ENCODE data around the gene CACNG7.

The CACNG7 gene

DNA sequence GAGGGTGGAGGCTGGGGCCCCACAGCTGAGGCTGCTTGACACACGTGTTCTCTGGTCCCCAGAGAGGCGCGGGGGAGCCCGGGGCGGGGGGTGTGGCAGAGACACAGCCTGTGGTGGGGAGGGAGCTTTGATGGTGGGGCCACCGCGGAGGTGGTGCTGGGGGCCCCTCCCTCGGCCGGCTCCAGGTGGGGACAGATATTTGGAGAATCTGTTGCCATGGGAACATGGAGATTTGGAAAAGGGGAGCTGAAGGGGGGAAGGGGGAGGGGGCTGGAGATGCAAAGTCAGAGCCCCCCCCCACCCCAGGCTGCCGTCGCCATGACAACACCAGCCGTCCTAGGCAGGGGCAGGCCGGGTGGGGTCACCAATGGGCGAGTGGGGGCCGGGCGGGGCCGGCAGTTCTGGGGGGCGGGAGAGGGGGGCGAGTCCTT lies 25.8 kb upstream of the CACNG7 start:
- H2BK5ac ChIP-seq (ENCODE audit: low read depth, low read length, poor library complexity, severe bottlenecking): no peak overlapping the region
- no peak overlapping the region for H3K4me3 ChIP-seq (ENCODE audit: insufficient read depth in 1 of 2, low read depth in 1 of 2, low read length in 2 of 2)
- H3K18ac ChIP-seq (ENCODE audit: low read depth in 1 of 2, low read length in 2 of 2): no peak overlapping the region
- H3K27ac ChIP-seq (ENCODE audit: low read length, poor library complexity, severe bottlenecking): no peak overlapping the region
- H3K4me2 ChIP-seq (ENCODE audit: low read length, poor library complexity, severe bottlenecking): no peak overlapping the region
- H4K8ac ChIP-seq (ENCODE audit: low read length): no peak overlapping the region
- H3K14ac ChIP-seq (ENCODE audit: low read length in 2 of 2): no peak overlapping the region
- DNase-seq: no peak
- H2AK5ac ChIP-seq (ENCODE audit: low read length, severe bottlenecking): no peak overlapping the region
- no peaks in the 10 kb centered on the region for H3K9me3 ChIP-seq (ENCODE audit: control insufficient read depth, low read length)
- H2AFZ ChIP-seq (ENCODE audit: low read depth, low read length): no peak overlapping the region
- H2BK12ac ChIP-seq (ENCODE audit: low read length in 2 of 2): no peak overlapping the region
- no peaks in the 10 kb centered on the region for H3K79me1 ChIP-seq (replicated peaks; ENCODE audit: low read length, poor library complexity, severe bottlenecking)
- WGBS: 3% methylated on average over 11 of the region's 19 CpGs
- no peak overlapping the region for H4K91ac ChIP-seq (ENCODE audit: low read length)
- peaks cover 49 to 62% of the 10 kb centered on the region in 2 experiments for H3K27me3 ChIP-seq (ENCODE audit: control insufficient read depth in 1 of 2, insufficient read depth in 1 of 2, low read length in 2 of 2)
- H3K4me1 ChIP-seq (ENCODE audit: control insufficient read depth, insufficient read depth, low read depth, low read length): peaks cover 12% of the 10 kb centered on the region
- H3K36me3 ChIP-seq (ENCODE audit: control insufficient read depth in 1 of 2, insufficient read depth in 2 of 2, low read depth in 1 of 2, low read length in 2 of 2): no peaks in the 10 kb centered on the region
- no peak overlapping the region for H2BK15ac ChIP-seq (ENCODE audit: low read depth, poor library complexity, severe bottlenecking)
- H3K9ac ChIP-seq (ENCODE audit: low read length): no peak overlapping the region
- no peak overlapping the region for H3K23ac ChIP-seq (ENCODE audit: low read length in 2 of 2)
- no peak overlapping the region for H2BK120ac ChIP-seq (ENCODE audit: low read depth, low read length)
- H3K4ac ChIP-seq (ENCODE audit: low read depth in 1 of 2, low read length in 2 of 2): no peak overlapping the region

DNA sequence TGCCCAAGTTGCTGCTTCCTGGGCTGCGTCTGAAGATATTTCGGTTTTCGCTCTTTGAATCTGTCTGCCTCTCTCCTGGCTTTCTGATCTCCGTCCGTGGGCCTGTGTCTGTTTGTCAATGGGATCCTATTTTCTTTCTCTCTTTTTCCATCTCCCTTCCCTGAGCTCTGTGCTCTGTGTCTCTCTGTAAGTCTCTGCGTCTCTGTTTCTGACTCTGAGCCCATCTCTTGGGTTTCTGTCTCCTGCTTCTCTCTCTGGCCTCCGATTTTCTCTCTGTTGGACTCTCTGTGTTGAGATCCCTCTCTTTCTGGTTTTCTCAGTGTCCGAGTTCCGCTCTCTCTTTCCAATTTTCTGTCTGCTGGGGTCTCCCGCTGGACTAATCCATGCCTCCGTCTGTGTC lies 25.3 kb upstream of the CACNG7 start:
- Histone ChIP-seq H3K23ac (ENCODE audit: low read length in 2 of 2) (no peak overlapping the region), H3K14ac (ENCODE audit: low read length in 2 of 2) (no peak overlapping the region), H2AFZ (ENCODE audit: low read depth, low read length) (no peak overlapping the region), H3K18ac (ENCODE audit: low read depth in 1 of 2, low read length in 2 of 2) (no peak overlapping the region), H2BK15ac (ENCODE audit: low read depth, poor library complexity, severe bottlenecking) (no peak overlapping the region), H3K4me2 (ENCODE audit: low read length, poor library complexity, severe bottlenecking) (no peak overlapping the region), H3K36me3 (ENCODE audit: control insufficient read depth in 1 of 2, insufficient read depth in 2 of 2, low read depth in 1 of 2, low read length in 2 of 2) (no peaks in the 10 kb centered on the region), H2BK120ac (ENCODE audit: low read depth, low read length) (no peak overlapping the region), H3K9ac (ENCODE audit: low read length) (no peak overlapping the region), H3K9me3 (ENCODE audit: control insufficient read depth, low read length) (no peaks in the 10 kb centered on the region), H3K4ac (ENCODE audit: low read depth in 1 of 2, low read length in 2 of 2) (no peak overlapping the region), H2BK5ac (ENCODE audit: low read depth, low read length, poor library complexity, severe bottlenecking) (no peak overlapping the region), H3K4me3 (ENCODE audit: insufficient read depth in 1 of 2, low read depth in 1 of 2, low read length in 2 of 2) (no peak overlapping the region), H3K27ac (ENCODE audit: low read length, poor library complexity, severe bottlenecking) (no peak overlapping the region), H2AK5ac (ENCODE audit: low read length, severe bottlenecking) (no peak overlapping the region), H3K27me3 (ENCODE audit: control insufficient read depth in 1 of 2, insufficient read depth in 1 of 2, low read length in 2 of 2) (peaks cover 49 to 66% of the 10 kb centered on the region in 2 experiments), H4K91ac (ENCODE audit: low read length) (no peak overlapping the region), H4K8ac (ENCODE audit: low read length) (no peak overlapping the region), H2BK12ac (ENCODE audit: low read length in 2 of 2) (no peak overlapping the region), H3K4me1 (ENCODE audit: control insufficient read depth, insufficient read depth, low read depth, low read length) (peaks cover 11% of the 10 kb centered on the region), H3K79me1 (replicated peaks; ENCODE audit: low read length, poor library complexity, severe bottlenecking) (no peaks in the 10 kb centered on the region)
- no peak for DNase-seq
- 58% methylated on average over 11 of the region's 11 CpGs for WGBS

DNA sequence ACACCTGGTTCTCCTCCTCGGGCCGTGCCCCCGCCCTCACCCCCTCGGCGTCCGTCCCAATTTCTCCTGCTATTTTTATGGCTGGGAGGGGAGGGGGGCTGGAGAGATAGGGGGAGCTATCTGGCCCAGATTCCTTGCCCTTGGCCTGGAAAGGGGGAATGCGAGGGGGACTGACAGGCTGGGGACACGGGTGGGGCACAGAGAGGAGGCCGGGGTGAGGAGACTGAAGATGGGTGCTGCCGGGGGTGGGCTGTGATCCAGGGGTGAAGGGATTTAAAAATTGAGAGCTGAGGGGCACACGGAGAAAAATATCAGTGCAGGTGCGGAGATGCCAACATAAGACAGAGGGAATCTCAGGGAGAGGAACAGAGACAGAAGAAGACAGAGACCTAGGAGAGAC lies 24.8 kb upstream of the CACNG7 start:
- 72% methylated on average over 12 of the region's 12 CpGs for WGBS
- no peak overlapping the region for H2AK5ac ChIP-seq (ENCODE audit: low read length, severe bottlenecking)
- no peak overlapping the region for H3K14ac ChIP-seq (ENCODE audit: low read length in 2 of 2)
- H3K4ac ChIP-seq (ENCODE audit: low read depth in 1 of 2, low read length in 2 of 2): no peak overlapping the region
- no peak overlapping the region for H2AFZ ChIP-seq (ENCODE audit: low read depth, low read length)
- H3K4me2 ChIP-seq (ENCODE audit: low read length, poor library complexity, severe bottlenecking): no peak overlapping the region
- H4K91ac ChIP-seq (ENCODE audit: low read length): no peak overlapping the region
- H3K9me3 ChIP-seq (ENCODE audit: control insufficient read depth, low read length): no peaks in the 10 kb centered on the region
- H3K79me1 ChIP-seq (replicated peaks; ENCODE audit: low read length, poor library complexity, severe bottlenecking): no peaks in the 10 kb centered on the region
- no peaks in the 10 kb centered on the region for H3K36me3 ChIP-seq (ENCODE audit: control insufficient read depth in 1 of 2, insufficient read depth in 2 of 2, low read depth in 1 of 2, low read length in 2 of 2)
- no peak overlapping the region for H4K8ac ChIP-seq (ENCODE audit: low read length)
- DNase-seq: no peak
- H2BK120ac ChIP-seq (ENCODE audit: low read depth, low read length): no peak overlapping the region
- no peak overlapping the region for H3K27ac ChIP-seq (ENCODE audit: low read length, poor library complexity, severe bottlenecking)
- no peak overlapping the region for H2BK5ac ChIP-seq (ENCODE audit: low read depth, low read length, poor library complexity, severe bottlenecking)
- peaks cover 49 to 66% of the 10 kb centered on the region in 2 experiments for H3K27me3 ChIP-seq (ENCODE audit: control insufficient read depth in 1 of 2, insufficient read depth in 1 of 2, low read length in 2 of 2)
- no peak overlapping the region for H2BK12ac ChIP-seq (ENCODE audit: low read length in 2 of 2)
- no peak overlapping the region for H3K23ac ChIP-seq (ENCODE audit: low read length in 2 of 2)
- H3K4me1 ChIP-seq (ENCODE audit: control insufficient read depth, insufficient read depth, low read depth, low read length): peaks cover 9% of the 10 kb centered on the region
- no peak overlapping the region for H2BK15ac ChIP-seq (ENCODE audit: low read depth, poor library complexity, severe bottlenecking)
- no peak overlapping the region for H3K4me3 ChIP-seq (ENCODE audit: insufficient read depth in 1 of 2, low read depth in 1 of 2, low read length in 2 of 2)
- no peak overlapping the region for H3K18ac ChIP-seq (ENCODE audit: low read depth in 1 of 2, low read length in 2 of 2)
- no peak overlapping the region for H3K9ac ChIP-seq (ENCODE audit: low read length)

DNA sequence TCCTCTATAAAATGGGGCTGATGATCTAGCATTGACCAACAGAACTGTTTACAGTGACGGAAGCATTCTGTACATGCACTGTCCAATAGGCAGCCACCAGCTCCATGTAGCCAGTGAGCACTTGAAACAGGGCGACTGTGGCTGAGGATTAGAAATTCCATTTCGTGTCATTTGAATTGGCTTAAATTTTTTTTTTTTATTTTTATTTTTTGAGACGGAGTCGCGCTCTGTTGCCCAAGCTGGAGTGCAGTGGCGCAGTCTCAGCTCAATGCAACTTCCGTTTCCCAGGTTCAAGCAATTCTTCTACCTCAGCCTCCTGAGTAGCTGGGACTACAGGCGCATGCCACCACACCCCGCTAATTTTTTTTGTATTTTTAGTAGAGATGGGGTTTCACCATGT lies 24.0 kb upstream of the CACNG7 start:
- no peak overlapping the region for H3K4me2 ChIP-seq (ENCODE audit: low read length, poor library complexity, severe bottlenecking)
- H3K27ac ChIP-seq (ENCODE audit: low read length, poor library complexity, severe bottlenecking): no peak overlapping the region
- 95% methylated on average over 9 of the region's 10 CpGs for WGBS
- H2AFZ ChIP-seq (ENCODE audit: low read depth, low read length): no peak overlapping the region
- H4K91ac ChIP-seq (ENCODE audit: low read length): no peak overlapping the region
- DNase-seq: no peak
- H3K4me1 ChIP-seq (ENCODE audit: control insufficient read depth, insufficient read depth, low read depth, low read length): peaks cover 12% of the 10 kb centered on the region
- H3K23ac ChIP-seq (ENCODE audit: low read length in 2 of 2): no peak overlapping the region
- no peaks in the 10 kb centered on the region for H3K36me3 ChIP-seq (ENCODE audit: control insufficient read depth in 1 of 2, insufficient read depth in 2 of 2, low read depth in 1 of 2, low read length in 2 of 2)
- H3K18ac ChIP-seq (ENCODE audit: low read depth in 1 of 2, low read length in 2 of 2): no peak overlapping the region
- no peak overlapping the region for H3K4me3 ChIP-seq (ENCODE audit: insufficient read depth in 1 of 2, low read depth in 1 of 2, low read length in 2 of 2)
- no peak overlapping the region for H2BK15ac ChIP-seq (ENCODE audit: low read depth, poor library complexity, severe bottlenecking)
- no peak overlapping the region for H3K4ac ChIP-seq (ENCODE audit: low read depth in 1 of 2, low read length in 2 of 2)
- H4K8ac ChIP-seq (ENCODE audit: low read length): no peak overlapping the region
- no peak overlapping the region for H3K14ac ChIP-seq (ENCODE audit: low read length in 2 of 2)
- H3K27me3 ChIP-seq (ENCODE audit: control insufficient read depth in 1 of 2, insufficient read depth in 1 of 2, low read length in 2 of 2): peaks cover 49 to 61% of the 10 kb centered on the region in 2 experiments
- H2BK12ac ChIP-seq (ENCODE audit: low read length in 2 of 2): no peak overlapping the region
- no peak overlapping the region for H2BK120ac ChIP-seq (ENCODE audit: low read depth, low read length)
- H3K79me1 ChIP-seq (replicated peaks; ENCODE audit: low read length, poor library complexity, severe bottlenecking): no peaks in the 10 kb centered on the region
- H3K9ac ChIP-seq (ENCODE audit: low read length): no peak overlapping the region
- H2BK5ac ChIP-seq (ENCODE audit: low read depth, low read length, poor library complexity, severe bottlenecking): no peak overlapping the region
- no peak overlapping the region for H2AK5ac ChIP-seq (ENCODE audit: low read length, severe bottlenecking)
- H3K9me3 ChIP-seq (ENCODE audit: control insufficient read depth, low read length): no peaks in the 10 kb centered on the region
